ENCODE results near the gene SPATA18.

GRCh38 chr4:52081216-52081615, 30.1 kb downstream of the SPATA18 start:
- TF ChIP-seq CTCF (IDR thresholded peaks at IDR 0.05) (no peak), EP300 (IDR thresholded peaks at IDR 0.05) (no peak), POLR2A (IDR thresholded peaks at IDR 0.05; ENCODE audit: low read length) (no peak), HDAC2 (IDR thresholded peaks at IDR 0.05) (no peak), RFX5 (IDR thresholded peaks at IDR 0.05) (no peak), CBX2 (IDR thresholded peaks at IDR 0.05; ENCODE audit: borderline replicate concordance, low read depth) (no peak), HMGXB4 (CRISPR knock-in tag; IDR thresholded peaks at IDR 0.05; ENCODE audit: borderline replicate concordance) (no peak), CHD2 (IDR thresholded peaks at IDR 0.05; ENCODE audit: low read length, partially characterized antibody) (no peak), ZC3H11A (IDR thresholded peaks at IDR 0.05) (no peak), RAD21 (conservative IDR thresholded peaks at IDR 0.05 in 1 of 2, IDR thresholded peaks at IDR 0.05 in 1 of 2) (no peak), SMC3 (IDR thresholded peaks at IDR 0.05) (no peak)
